ENCODE results near the gene SNTG2. TPM values are rescaled to one million over a fixed set of nuclear protein-coding genes. Genes with fewer than 3 reads are reported as not detected.

SNTG2 gene
- total RNA-seq, 6 experiments from 2014 or later: not detected

DNA sequence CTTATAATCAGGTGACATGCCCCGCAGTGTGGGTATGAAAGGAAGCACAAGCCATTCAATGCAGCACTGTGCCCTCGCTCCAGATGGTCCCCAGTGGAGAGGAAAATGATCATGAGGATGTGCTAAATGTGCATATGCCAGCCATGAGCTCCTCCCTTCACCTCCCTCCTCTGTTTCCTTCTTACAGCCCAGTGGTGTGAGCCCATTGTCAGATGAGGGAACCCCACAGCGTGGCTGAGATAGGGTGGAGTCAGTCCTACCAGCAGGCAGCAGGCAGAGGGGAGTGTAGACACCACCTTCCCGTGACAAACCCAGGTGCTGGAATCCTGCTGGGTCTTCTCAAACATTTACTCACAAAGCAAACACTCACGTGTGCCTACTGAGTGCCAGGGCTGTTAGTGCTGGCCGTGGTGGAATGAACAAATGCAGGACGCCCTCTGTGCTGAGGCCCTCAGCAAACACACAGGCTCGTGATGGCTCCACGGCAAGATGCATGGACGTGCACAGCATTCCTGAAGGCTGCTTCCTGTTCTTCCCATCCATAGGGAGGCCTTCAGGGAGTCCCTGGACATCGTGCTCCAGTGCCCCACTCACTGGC, 280.9 kb downstream of the SNTG2 start:
- no peak overlapping the region for H3K4me3 ChIP-seq
- 33% methylated on average over 5 of the region's 11 CpGs for WGBS (ENCODE audit: insufficient coverage, low coverage, low lambda C conversion rate, missing lambda C conversion rate)
- H3K27me3 ChIP-seq: no peaks in the 10 kb centered on the region
- no peak for TF ChIP-seq POLR2A (IDR thresholded peaks at IDR 0.05)
- TF ChIP-seq, protein P1, sequence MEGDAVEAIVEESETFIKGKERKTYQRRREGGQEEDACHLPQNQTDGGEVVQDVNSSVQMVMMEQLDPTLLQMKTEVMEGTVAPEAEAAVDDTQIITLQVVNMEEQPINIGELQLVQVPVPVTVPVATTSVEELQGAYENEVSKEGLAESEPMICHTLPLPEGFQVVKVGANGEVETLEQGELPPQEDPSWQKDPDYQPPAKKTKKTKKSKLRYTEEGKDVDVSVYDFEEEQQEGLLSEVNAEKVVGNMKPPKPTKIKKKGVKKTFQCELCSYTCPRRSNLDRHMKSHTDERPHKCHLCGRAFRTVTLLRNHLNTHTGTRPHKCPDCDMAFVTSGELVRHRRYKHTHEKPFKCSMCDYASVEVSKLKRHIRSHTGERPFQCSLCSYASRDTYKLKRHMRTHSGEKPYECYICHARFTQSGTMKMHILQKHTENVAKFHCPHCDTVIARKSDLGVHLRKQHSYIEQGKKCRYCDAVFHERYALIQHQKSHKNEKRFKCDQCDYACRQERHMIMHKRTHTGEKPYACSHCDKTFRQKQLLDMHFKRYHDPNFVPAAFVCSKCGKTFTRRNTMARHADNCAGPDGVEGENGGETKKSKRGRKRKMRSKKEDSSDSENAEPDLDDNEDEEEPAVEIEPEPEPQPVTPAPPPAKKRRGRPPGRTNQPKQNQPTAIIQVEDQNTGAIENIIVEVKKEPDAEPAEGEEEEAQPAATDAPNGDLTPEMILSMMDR (IDR thresholded peaks at IDR 0.05): no peak
- intact Hi-C loops (cut with DNase I): no loop called here
- H3K9me3 ChIP-seq: no peaks in the 10 kb centered on the region
- no peak for DNase-seq
- H3K27ac ChIP-seq: no peak overlapping the region
- peak in 1 of 4 donors; percentile 17 for ATAC-seq
- no peaks in the 10 kb centered on the region for H3K4me1 ChIP-seq
- H3K36me3 ChIP-seq: no peaks in the 10 kb centered on the region

DNA sequence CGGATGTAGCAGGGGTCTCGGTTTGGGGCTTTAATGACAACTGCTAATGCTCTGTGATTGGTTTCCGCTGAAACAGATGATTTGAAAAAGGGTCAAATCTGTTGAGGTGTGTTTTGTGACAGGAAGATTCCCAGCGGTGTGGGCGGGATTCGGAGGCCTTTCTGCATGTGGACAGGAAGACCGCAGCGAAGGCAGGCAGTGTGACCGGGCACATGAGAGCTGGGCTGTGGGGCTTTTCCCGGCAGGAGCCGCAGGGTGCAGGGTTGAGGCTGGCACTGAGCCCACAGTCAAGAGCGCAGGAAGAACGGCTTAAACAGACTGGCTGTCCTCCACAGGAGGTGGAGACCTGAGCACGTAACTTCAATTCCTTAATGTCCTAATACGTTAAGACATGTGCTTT, 282.6 kb downstream of the SNTG2 start:
- no peak for DNase-seq
- H3K4me1 ChIP-seq: no peaks in the 10 kb centered on the region
- no peaks in the 10 kb centered on the region for H3K27me3 ChIP-seq
- no peak overlapping the region for H3K27ac ChIP-seq
- 78% methylated on average over 11 of the region's 15 CpGs for WGBS (ENCODE audit: insufficient coverage, low coverage, low lambda C conversion rate, missing lambda C conversion rate)
- no peaks in the 10 kb centered on the region for H3K9me3 ChIP-seq
- TF ChIP-seq POLR2A (IDR thresholded peaks at IDR 0.05): no peak
- TF ChIP-seq, protein P1 (IDR thresholded peaks at IDR 0.05): no peak
- no peaks in the 10 kb centered on the region for H3K36me3 ChIP-seq
- H3K4me3 ChIP-seq: no peak overlapping the region
- intact Hi-C loops (cut with DNase I): no loop called here
- ATAC-seq: no peak

DNA sequence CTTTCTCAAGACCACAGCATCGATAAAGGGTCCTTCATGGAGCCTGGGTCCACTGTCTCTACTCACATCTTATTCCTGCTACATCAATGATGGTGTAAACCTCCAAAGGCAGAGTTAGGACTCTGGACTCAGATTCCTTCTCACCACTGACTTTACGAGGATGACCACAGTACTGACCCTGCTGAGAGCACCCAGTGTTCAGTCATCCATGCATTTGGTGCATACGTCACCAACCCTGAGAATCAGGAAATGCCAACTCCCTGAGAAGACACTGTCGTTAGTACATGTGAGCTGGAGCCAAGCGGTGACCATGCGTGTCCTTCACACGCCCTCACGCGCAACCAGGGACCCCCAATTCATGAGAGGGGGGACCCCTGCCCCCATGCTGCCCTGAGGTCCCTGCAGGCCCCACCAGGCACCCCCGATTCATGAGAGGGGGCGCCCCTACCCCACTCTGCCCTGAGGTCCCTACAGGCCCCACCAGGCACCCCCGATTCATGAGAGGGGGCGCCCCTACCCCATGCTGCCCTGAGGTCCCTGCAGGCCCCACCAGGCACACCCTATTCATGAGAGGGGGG, 284.2 kb downstream of the SNTG2 start:
- H3K36me3 ChIP-seq: no peaks in the 10 kb centered on the region
- 66% methylated on average over 3 of the region's 13 CpGs for WGBS (ENCODE audit: insufficient coverage, low coverage, low lambda C conversion rate, missing lambda C conversion rate)
- TF ChIP-seq POLR2A (IDR thresholded peaks at IDR 0.05): no peak
- TF ChIP-seq, protein P1 (IDR thresholded peaks at IDR 0.05): no peak
- no peaks in the 10 kb centered on the region for H3K4me1 ChIP-seq
- H3K4me3 ChIP-seq: no peak overlapping the region
- ATAC-seq: no peak
- intact Hi-C loops (cut with DNase I): no loop called here
- H3K27me3 ChIP-seq: no peaks in the 10 kb centered on the region
- no peak overlapping the region for H3K27ac ChIP-seq
- no peak for DNase-seq
- H3K9me3 ChIP-seq: no peaks in the 10 kb centered on the region

DNA sequence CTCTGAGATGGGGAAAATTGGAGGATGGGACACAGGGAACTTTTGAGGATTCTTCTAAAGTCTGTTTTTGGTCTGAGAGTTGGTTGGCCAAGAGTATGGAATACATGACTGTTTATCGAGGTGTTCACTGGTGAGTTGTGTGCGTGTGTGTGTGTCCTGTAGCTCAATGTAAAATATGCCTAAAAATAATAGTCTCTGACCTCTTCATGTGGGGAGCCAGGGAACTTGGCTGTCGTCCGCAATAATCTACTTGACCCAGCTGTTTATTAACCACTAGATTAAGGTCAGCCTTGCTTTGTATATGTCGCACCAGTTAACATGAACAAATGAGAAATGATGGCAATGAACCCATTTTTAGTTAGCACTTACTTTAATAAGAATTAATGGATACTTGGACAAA, 285.2 kb downstream of the SNTG2 start:
- no peak for ATAC-seq

More for the DNA sequence above, 285.2 kb downstream of the SNTG2 start:
- TF ChIP-seq, protein P1 (IDR thresholded peaks at IDR 0.05): no peak
- TF ChIP-seq POLR2A (IDR thresholded peaks at IDR 0.05): no peak
- intact Hi-C loops (cut with DNase I): no loop called here
- H3K27ac ChIP-seq: no peak overlapping the region
- 63% methylated on average over 5 of the region's 5 CpGs for WGBS (ENCODE audit: insufficient coverage, low coverage, low lambda C conversion rate, missing lambda C conversion rate)
- no peaks in the 10 kb centered on the region for H3K27me3 ChIP-seq
- DNase-seq: no peak
- H3K4me3 ChIP-seq: no peak overlapping the region
- H3K9me3 ChIP-seq: no peaks in the 10 kb centered on the region
- no peaks in the 10 kb centered on the region for H3K4me1 ChIP-seq
- H3K36me3 ChIP-seq: no peaks in the 10 kb centered on the region
